Kidney glomerular epithelial cell (primary cell): ENCODE data around the gene ZMIZ1.
"Not testable (repeated sequence)": the region's sequence is repeated elsewhere in the genome, so short reads cannot be mapped to it uniquely, and the experiment has no call there.

Experiments
- DNase-seq: peaks from one replicate; lab custom pipeline; 2025; lab: John Stamatoyannopoulos, UW

ZMIZ1 gene

GRCh38 chr10:79267499-79267898, 198.7 kb downstream of the ZMIZ1 start:
- DNase-seq, result no peak

GRCh38 chr10:79268161-79268601, 199.4 kb downstream of the ZMIZ1 start:
- DNase-seq, result no peak

DNA sequence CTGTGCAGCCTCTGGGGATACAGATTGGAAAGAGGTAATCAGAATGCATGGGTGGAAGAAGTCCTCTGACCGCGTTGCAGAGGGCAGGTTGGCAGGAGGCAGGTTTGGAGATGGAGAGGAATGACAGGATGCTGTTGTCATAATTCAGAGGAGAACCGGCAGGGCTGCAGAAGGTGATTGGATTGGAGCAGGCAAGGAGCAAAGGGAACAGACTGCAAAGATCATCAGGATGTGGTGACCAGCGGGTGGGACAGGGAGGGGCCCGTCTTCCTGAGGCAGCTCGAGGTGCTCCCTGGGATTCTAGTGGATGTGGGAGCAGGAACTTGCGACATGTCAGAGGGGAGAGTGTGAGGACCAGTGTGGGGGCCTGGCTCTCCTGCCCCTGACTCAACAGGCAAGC, 200.0 kb downstream of the ZMIZ1 start:
- DNase-seq, result no peak

DNA sequence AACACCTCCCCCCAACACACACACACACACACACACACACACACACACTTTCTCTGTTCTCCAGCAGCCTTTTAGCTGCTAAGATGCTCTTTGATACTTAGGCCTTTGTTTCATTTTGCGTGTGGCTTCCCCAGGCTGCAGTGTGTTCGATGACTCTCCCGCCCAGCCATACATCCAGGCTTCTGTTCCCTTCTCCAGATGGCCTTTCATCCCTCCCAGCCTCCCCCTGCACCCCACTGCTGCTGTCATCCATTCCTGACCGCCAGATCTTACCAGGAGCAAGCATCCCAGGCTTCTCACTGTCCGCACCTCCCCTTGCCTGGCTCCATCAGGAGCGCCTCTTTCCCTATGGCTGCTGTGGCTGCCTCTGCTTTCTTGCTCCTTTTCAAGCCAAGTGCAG, 200.7 kb downstream of the ZMIZ1 start:
- no peak for DNase-seq

DNA sequence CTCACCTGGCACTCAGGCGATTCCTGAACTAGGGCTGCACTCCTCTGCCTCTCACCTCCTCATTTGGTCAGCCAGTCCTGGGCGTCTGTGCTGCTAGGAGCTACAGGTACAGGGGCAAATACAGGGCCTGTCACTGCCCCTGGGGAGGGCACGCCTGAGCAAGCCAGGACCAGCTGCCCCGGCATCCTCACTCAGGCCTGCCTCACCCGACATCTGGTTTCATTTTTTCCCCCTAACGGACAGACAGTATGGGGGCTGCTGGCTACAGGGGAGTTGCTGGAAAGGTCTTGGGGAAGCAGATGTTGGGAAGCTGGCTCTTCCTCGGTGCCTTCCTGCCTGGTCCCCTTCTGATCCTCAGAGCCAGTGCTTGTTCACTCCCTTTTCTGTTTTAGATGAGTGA, 201.2 kb downstream of the ZMIZ1 start:
- DNase-seq, result no peak

DNA sequence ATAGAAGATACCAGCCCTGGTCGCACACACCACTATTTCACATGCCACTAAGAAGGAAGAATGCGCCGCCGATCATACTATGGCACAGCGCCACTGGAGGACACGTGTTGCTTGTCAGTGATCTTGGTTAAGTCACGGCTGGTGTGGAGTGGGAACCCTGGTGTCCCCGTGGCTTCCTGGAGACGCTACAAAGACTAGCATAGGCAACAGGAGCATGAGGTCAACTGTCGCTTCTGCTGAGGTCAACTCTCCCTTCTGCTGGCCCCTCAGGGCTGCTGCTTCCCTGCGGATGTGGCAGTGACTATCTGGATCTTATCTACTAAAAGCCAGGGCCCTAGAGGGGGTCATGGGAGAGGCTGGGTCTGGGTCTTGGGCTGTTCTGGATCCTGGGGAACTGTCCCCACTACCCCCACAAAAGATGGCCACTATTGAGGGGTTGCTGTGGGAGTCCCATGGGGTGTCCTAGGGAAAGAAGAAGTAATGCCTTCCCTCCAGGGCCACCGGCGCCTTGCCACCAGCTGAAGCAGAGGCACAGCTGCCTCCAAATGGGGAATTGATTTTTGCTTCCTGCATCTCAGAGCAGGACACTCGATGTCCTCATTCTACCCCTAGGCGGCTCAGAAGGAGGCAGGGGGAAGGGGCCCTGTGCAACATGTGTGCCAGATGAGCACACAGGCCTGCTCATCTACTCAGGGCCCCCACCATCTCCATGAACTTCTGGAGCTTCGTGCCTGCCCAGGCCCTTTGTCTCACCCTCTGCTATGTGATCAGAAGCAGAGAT, 201.9 kb downstream of the ZMIZ1 start:
- no peak for DNase-seq

DNA sequence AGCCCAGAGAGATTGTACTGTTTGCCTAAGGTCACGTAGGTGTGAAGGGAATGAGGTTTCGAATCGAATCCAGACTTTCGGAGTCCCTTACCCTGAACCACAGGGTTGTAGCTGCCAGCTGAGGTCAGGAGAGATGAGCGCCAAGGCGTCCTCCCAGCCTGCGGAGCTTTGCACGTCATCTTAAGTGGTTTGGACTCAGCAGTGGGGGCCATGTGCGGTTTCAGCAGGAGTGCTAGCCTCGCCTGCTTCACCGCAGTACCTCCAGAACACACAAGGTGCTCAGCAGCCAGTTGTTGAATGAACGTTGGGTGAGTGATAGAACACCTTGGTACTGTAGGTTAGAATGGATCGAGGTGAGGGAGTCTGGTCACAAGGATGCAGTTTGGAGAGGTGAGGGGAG, 203.6 kb downstream of the ZMIZ1 start:
- DNase-seq, result no peak

GRCh38 chr10:79273604-79274003, 204.8 kb downstream of the ZMIZ1 start:
- no peak for DNase-seq

DNA sequence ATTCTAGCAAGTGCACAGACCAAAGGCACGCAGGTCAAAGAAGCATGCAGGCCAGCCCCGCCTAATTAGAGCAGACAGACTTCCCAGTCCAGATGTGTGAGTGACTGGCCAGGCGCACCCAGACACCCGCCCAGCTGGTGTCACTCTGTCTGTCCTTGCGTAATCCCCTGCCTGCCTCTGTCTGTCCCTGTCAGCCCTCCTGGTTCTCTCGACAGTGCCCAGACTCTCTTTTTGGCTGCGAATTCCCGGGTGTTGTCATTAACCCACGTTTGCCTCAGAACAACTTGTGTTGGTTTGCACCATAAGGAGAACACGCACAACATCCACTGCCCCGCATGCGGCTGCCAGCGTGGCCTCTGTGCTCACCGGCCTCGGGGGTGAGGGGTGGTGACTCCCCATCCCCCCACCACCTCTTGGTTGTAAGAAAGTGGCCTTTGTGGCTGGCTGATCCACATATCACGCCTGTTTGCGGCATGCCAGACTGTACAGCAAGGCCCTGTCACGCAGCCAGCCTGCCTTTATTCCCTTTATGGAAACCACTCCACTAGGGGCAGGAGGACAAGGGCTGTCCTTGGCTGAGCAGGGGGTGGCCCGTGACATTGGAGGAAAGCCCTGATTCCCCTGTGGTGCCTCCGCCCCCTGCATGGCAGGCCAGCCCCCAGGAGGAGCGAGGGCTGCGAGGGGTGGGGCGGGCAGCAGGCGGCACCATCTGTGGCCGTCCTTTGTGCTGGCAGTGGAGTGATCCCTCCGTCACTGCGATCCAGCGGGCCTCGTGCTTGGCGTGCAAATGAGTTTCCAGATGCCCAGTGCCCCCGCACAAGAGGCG, 205.7 kb downstream of the ZMIZ1 start:
- no peak for DNase-seq

- DNase-seq, result no peak
Observed at GRCh38 chr10:79275105-79275430, 206.3 kb downstream of the ZMIZ1 start.

DNA sequence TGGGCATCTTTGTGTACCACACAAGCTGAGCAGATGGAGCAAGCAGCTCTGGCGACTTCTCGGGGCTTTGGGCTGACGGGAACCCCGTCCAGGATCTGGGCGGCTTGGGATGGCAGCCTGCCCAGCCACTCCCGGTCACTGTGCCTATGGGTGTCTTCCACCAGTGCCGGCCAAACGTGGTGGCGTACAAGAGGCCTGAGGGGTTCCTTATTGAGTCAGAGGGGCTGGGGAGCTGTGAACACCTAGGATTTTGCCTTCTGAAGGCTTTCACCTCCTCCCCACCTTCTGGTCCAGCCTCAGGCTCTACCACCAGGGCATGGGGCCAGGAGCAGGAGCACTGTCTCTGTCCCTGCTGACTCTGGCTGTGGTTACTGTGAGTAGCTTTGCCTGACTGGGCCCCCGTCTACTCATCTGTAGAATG, 206.7 kb downstream of the ZMIZ1 start:
- DNase-seq, result no peak

- no peak for DNase-seq
Observed at GRCh38 chr10:79277579-79278269, 209.0 kb downstream of the ZMIZ1 start.

DNA sequence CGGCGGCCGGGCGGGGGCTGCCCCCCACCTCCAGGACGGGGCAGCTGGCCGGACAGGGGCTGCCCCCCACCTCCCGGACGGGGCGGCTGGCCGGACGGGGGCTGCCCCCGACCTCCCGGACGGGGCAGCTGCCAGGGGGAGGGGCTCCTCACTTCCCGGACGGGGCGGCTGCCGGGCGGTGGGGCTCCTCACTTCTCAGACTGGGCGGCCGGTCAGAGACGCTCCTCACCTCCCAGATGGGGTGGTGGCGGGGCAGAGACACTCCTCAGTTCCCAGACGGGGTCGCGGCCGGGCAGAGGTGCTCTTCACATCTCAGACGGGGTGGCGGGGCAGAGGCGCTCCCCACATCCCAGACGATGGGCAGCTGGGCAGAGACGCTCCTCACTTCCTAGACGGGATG, 210.3 kb downstream of the ZMIZ1 start:
- not testable (repeated sequence) for DNase-seq

GRCh38 chr10:79280956-79281355, 212.2 kb downstream of the ZMIZ1 start:
- no peak for DNase-seq

DNA sequence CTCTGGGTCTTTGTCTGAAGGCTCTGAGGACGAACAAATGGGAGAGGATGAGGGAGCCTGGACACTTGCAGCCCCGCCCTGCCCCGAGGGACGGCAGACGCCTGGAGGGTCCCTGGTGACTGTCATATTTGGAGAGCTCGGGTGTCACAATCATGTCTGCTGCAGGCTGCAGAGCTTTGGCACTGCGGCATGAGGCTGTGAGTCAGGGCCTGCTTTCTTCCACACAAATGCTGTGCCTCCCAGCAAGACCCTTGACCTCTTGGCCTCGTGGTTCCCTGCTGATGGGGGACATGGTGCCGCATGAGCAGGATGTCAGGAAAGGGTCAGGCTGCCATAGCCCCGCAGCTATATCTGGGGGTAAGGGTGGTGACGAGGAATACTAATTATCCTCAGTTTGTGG, 213.6 kb downstream of the ZMIZ1 start:
- DNase-seq, result no peak

DNA sequence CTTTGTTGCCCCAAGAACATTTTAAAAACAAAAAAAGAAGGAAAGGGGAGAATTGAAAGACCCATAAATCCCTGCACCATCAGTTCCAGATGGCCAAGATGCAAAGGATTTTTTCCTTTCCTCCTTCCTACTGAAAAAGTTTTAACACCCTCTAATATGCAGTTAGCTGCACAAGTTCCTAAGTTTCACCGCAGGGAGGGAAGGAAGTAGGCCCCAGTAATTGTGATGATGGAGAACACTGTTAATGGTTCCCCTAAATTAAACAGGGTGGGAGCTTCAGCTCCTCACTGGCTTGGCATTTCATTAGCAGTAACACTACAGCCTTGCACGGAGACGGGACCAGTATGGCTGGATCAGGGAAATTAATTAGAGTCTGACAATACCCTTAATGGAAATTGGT, 214.8 kb downstream of the ZMIZ1 start:
- no peak for DNase-seq

DNA sequence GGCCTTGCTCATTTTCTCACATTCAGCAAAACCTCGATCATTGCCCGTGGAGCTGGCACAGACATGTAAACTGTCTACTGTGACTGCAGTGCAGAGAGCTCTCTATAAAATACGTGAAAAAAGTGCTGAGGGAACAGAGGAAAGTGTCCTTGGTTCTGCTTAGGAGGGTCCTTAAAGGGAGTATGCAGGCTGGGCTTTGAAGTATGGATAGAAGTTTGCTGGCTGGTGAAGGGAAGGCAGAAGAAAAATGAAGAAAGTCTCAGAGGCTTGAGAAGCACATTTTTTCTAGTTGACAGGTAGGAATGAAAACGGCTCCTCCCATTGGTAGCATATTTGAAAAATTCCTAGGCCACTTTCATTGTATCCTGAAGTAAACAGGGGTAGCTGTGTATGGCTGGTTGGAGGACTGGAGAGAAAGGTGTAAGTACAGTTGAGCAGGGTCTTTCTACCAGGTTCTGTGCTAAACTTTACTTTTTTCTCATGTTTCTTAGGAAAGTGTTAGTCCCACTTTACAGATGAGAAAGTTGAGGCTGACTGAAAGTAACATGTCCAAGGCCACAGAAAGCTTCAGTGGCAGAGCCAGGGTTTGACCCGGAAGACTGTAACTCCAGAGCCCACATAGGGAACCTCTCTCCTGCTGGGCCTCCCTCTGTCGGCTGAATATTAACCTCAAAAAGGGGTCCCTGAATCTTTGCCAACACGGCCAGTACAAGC, 215.5 kb downstream of the ZMIZ1 start:
- DNase-seq, result no peak

DNA sequence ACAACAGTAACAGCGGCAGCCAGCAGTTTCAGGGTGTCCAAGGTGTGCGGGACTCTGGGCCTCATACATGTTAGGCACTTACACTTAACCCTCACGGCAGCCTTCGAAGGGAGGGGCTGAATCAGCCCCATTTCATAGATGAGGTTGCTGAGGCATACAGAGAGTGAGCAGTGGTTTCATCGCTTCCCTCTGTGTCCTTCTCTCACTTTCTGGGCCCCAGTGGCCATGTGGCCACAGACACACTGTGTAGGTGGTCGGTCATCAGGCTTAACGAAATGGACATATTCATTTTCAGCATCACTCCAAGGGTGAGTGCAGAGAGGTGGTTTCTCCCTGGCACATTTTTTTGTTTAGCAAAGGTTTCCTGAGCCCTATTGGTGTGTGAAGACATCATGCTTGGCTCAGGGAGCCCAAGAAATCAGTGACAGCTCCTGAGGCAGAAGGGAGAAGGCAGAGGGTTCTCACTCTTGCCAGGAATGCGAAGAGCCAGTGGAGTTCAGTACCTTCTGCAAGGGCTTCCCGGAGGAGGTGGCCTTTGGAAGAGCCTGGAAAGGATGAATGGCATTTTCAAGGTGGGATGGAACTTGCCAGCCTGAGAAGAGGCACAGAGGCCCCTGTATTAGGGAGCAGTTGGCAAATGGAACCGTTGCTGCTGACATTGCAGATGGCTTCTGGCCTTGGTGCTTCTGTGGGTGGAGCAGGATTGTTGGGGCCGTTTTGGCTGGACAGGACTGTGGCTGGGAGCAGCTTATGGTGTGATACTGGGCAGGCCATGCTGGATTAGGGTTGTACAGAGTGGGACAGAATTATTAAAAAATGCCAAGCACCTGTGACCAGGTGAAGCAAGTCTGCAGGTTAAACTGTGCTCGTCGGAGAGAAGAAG, 216.8 kb downstream of the ZMIZ1 start:
- no peak for DNase-seq

- no peak for DNase-seq
Observed at GRCh38 chr10:79286318-79286951, 217.7 kb downstream of the ZMIZ1 start.

GRCh38 chr10:79287973-79288723, 219.4 kb downstream of the ZMIZ1 start:
- no peak for DNase-seq
